HK-2 (cell line): ENCODE data around the gene RNF20.

Experiments used
- DNase-seq: peaks from one replicate; pipeline ENCODE4 v3.0.0-alpha.2; 2018; ENCODE audit not compliant: unreplicated experiment

Gene RNF20

DNA sequence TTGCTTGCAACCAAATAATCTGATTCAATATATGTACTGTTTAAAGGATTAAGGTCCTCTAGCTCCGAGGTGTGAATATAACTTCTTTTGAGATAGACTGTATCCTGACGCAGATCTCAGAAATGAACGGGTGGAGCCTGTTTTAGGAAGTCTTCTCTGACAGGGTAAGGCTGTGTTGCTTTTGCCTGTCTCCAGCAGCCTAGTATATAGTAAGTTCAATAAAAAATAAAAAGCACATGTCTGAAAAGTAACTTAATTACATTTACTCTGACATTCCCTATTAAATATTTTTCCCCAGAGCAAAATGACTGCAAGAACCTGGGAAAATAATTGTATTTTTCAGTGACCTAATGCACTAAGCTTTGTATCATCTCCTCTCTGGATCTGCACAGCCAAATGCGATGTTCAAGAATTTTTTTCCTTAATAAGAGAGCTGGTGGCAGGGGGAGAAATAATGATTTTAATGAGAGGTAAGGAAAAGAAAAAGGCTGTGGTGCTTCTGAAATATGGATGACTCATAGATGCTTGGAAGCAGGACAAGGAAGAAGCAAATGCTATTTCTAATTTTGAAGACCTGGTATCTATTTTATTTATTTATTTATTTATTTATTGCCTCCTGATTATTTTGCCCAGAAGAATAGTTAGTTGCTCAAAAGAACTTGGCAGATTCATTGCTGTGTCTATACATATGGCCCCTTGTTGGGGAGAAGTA, 53.8 kb downstream of the RNF20 start:
- no peak for DNase-seq

DNA sequence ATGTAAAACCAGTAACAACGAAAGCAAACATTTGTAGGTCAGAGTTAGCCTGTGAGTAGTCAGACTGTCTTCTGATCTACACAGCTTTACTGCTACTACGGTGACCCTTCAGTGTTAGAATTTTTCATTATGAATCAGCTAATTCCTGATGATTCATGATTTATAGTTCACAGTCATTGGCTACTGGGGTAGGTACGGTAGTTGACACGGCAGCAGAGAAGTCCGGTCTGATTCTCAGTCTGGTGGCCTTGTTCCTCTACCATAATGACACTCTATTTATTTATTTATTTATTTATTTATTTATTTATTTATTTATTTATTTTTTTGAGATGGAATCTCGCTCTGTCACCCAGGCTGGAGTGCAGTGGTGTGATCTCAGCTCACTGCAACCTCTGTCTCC, 56.4 kb downstream of the RNF20 start:
- DNase-seq, result peak; percentile 8

- no peak for DNase-seq
These were observed 57.2 kb downstream of the RNF20 start for GRCh38 chr9:101590901-101591300.

- DNase-seq, result no peak
These were observed 58.3 kb downstream of the RNF20 start for GRCh38 chr9:101591787-101592446.

- DNase-seq, result no peak
These were observed 59.1 kb downstream of the RNF20 start for GRCh38 chr9:101592788-101593187.

- DNase-seq, result no peak
These were observed 59.7 kb downstream of the RNF20 start for GRCh38 chr9:101593345-101593744.

DNA sequence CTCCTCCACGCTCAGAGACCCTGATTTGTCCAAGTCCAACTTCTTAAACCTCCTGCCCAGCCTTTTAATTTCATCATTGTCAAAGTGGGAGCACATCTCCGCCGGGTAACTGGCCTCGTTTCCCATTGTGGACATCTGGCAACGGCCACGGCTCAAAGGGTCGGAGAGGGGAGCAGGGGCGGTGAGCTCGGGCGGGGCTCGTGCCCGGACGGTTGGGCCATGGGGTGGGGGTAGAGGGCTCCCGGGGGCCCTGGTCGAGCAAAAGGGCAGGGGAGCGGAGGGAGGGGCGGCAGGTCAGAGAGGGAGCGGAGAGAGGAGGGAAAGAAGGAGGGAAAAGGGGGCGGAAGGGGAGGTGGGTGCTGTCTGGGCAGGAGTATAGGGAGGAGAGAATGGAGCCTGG, 61.1 kb downstream of the RNF20 start, which contains the start of gene PPP3R2:
PPP3R2 (minus strand) TSS at position 174 of the 400 bp plus-strand sequence; CDS start at position 126, 48 bp downstream.
- DNase-seq, result no peak

GRCh38 chr9:101601904-101602765, 68.5 kb downstream of the RNF20 start:
- DNase-seq, result peak; percentile 10

GRCh38 chr9:101604296-101604695, 70.6 kb downstream of the RNF20 start:
- DNase-seq, result no peak

DNA sequence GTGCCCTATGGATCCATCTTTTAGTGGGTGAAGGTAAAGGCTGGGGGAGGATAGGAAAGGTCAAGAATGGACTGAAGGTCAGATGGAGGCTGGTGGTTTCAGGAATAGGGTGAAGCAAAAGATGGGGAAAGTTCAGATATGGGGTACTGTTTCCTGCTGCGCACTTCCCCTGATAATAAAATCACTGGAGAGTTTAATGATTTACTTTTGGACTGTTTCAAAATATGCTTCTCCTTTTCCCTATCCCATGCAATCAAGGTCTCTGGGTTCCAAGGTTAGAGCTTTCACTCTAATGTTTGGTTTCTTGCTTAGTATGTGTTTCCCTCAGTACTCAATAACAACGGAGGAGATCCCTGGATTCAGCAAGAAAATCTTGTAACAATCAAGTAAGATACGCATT, 71.9 kb downstream of the RNF20 start:
- DNase-seq, result no peak
